Bone marrow (tissue), 2 donors: ENCODE measurements around the gene UPF2.
A peak's percentile ranks its signal among the peaks of the same experiment; 100 is the strongest.

Experiments
- DNase-seq, 2 donors: peaks; one replicate each; lab custom pipeline; 2025; lab: John Stamatoyannopoulos, UW

Gene UPF2

GRCh38 chr10:11881477-11882417, 160.9 kb downstream of the UPF2 start:
- no peak for DNase-seq

GRCh38 chr10:11881030-11881476, 161.6 kb downstream of the UPF2 start:
- no peak for DNase-seq

GRCh38 chr10:11880151-11881029, 162.2 kb downstream of the UPF2 start:
- DNase-seq, result no peak

- no peak for DNase-seq
These were observed 163.1 kb downstream of the UPF2 start for GRCh38 chr10:11879387-11880094.

- DNase-seq, result no peak
These were observed 163.8 kb downstream of the UPF2 start for GRCh38 chr10:11878776-11879175.

GRCh38 chr10:11877591-11877905, 165.1 kb downstream of the UPF2 start:
- DNase-seq, result no peak

GRCh38 chr10:11876805-11877590, 165.6 kb downstream of the UPF2 start:
- DNase-seq, result no peak

- no peak for DNase-seq
These were observed 166.3 kb downstream of the UPF2 start for GRCh38 chr10:11876324-11876723.

- no peak for DNase-seq
These were observed 166.9 kb downstream of the UPF2 start for GRCh38 chr10:11875494-11876281.

- DNase-seq, result peak in 1 of 2 donors; percentile 28
These were observed 167.8 kb downstream of the UPF2 start for GRCh38 chr10:11874568-11875493.

- peak in 1 of 2 donors; percentile 57 for DNase-seq
These were observed 171.1 kb downstream of the UPF2 start for GRCh38 chr10:11871466-11871865.

- DNase-seq, result no peak
These were observed 171.7 kb downstream of the UPF2 start for GRCh38 chr10:11870900-11871400.

- DNase-seq, result no peak
These were observed 172.2 kb downstream of the UPF2 start for GRCh38 chr10:11870461-11870780.
